ENCODE measurements around the gene TMEM19.

DNA sequence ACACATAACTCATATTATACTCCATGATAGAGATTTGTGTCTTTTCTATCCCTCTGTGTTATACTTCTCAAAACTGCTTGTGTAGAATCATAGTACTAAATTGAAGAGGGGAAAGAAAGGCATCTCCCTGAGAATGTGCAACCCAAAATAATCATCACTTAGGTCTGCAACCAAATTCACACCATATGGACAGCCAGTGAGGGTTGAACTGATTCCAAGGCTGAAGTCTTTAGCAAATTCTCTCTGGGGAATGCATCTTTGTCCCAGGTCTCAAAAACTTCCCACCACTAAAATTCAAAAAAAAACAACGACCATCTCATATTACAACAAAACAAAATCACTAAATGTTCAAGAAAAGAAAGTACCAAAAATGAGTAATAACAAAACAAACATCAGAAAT, 33.2 kb upstream of the TMEM19 start:
- no peak for TF ChIP-seq CTCF (conservative IDR thresholded peaks at IDR 0.05; ENCODE audit: low read depth in 2 of 2)
- no peak for TF ChIP-seq CREB1 (CRISPR knock-in tag; IDR thresholded peaks at IDR 0.05; ENCODE audit: low read depth)
- TF ChIP-seq EZH2 (IDR thresholded peaks at IDR 0.05; ENCODE audit: low read depth, unreplicated experiment): no peak
- TF ChIP-seq JUNB (IDR thresholded peaks at IDR 0.05; ENCODE audit: unreplicated experiment): no peak
- TF ChIP-seq POLR2AphosphoS5 (IDR thresholded peaks at IDR 0.05; ENCODE audit: low read depth): no peak
- TF ChIP-seq EZH2phosphoT487 (IDR thresholded peaks at IDR 0.05; ENCODE audit: unreplicated experiment): no peak
- no peak for TF ChIP-seq REST (IDR thresholded peaks at IDR 0.05; ENCODE audit: unreplicated experiment)
- TF ChIP-seq ETS1 (IDR thresholded peaks at IDR 0.05): no peak
- no peak for TF ChIP-seq STAT1 (IDR thresholded peaks at IDR 0.05; ENCODE audit: unreplicated experiment)
- TF ChIP-seq ZNF462 (CRISPR knock-in tag; IDR thresholded peaks at IDR 0.05): no peak
- TF ChIP-seq ZNF114 (CRISPR knock-in tag; IDR thresholded peaks at IDR 0.05): no peak
- no peak for TF ChIP-seq NANOG (IDR thresholded peaks at IDR 0.05; ENCODE audit: borderline replicate concordance)
